Gastroesophageal sphincter (tissue), 4 donors: ENCODE data around the gene LEP. TPM values are rescaled to one million over a fixed set of nuclear protein-coding genes. Genes with fewer than 3 reads are reported as not detected.

Source experiments
- ATAC-seq: fragments of 150-250 bp; one replicate; pipeline ENCODE4 v1.9.1; 2016; ENCODE audit warnings: mild to moderate bottlenecking, moderate library complexity
- H3K27ac ChIP-seq, 4 donors: fragments of 200-600 bp; sonication (generic) in 3 of 4; 1 replicate in 3 of 4; 2 replicates in 1 of 4; pipeline ENCODE4 v1.5.1; 2016 to 2019
- H3K27me3 ChIP-seq: fragments of 200-600 bp; sonication (generic); one replicate; pipeline ENCODE4 v1.5.1; 2019
- H3K36me3 ChIP-seq, 2 donors: fragments of 200-600 bp; sonication (generic); one replicate each; pipeline ENCODE4 v1.5.1; 2019; ENCODE audit warnings: control low read depth in 1 of 2
- H3K4me1 ChIP-seq, 3 donors: fragments of 200-600 bp; sonication (generic); 1 replicate in 2 of 3; 2 replicates in 1 of 3; pipeline ENCODE4 v1.5.1; 2016 to 2019; ENCODE audit warnings: control low read depth in 2 of 3
- H3K4me3 ChIP-seq, 2 donors: fragments of 200-600 bp; sonication (generic); one replicate each; pipeline ENCODE4 v1.5.1; 2019; ENCODE audit warnings: mild to moderate bottlenecking in 1 of 2, moderate library complexity in 1 of 2
- H3K9me3 ChIP-seq, 3 donors: fragments of 200-600 bp; sonication (generic); one replicate each; pipeline ENCODE4 v1.5.1; 2017 to 2019; ENCODE audit warnings: control low read depth in 2 of 3
- CTCF ChIP-seq, 4 experiments: fragments of 200-600 bp in 2 of 4; fragments of 450-650 bp in 2 of 4; sonication (generic) in 1 of 4; IDR thresholded peaks; one replicate each; pipeline ENCODE4 v1.5.1; 2017 to 2019; ENCODE audit warnings: antibody characterized with exemption in 4 of 4, mild to moderate bottlenecking in 2 of 4, moderate library complexity in 2 of 4
- EP300 ChIP-seq: sonication (generic); formaldehyde crosslinking; IDR thresholded peaks from one replicate; pipeline ENCODE4 v1.6.1; 2017; ENCODE audit warnings: antibody characterized with exemption, mild to moderate bottlenecking
- POLR2A ChIP-seq, 2 donors: fragments of 450-650 bp; IDR thresholded peaks; one replicate each; pipeline ENCODE4 v1.6.1; 2017; ENCODE audit warnings: antibody characterized with exemption in 2 of 2, mild to moderate bottlenecking in 2 of 2, moderate library complexity in 1 of 2
- POLR2AphosphoS5 ChIP-seq: sonication (generic); formaldehyde crosslinking; IDR thresholded peaks from one replicate; pipeline ENCODE4 v1.6.1; 2017; ENCODE audit warnings: antibody characterized with exemption
- WGBS, 2 donors: methylation state at CpG; one replicate each; pipeline ENCODE4 v1.1.5; 2018; ENCODE audit warnings: low coverage in 1 of 2; 5-methylcytosine and 5-hydroxymethylcytosine counted together
- total RNA-seq, 4 donors: library from RNA; depleted of rRNA; stranded (reverse); fragments of >200 nt; gene quantifications; one replicate each; pipeline ENCODE4 v1.1.0, GENCODE V29; 2016

The LEP gene
- total RNA-seq, 4 donors from 2014 or later: 0.15 to 6.6 TPM; not detected in 2

GRCh38 chr7:128267595-128267924 is 26.5 kb downstream of the LEP start:
- Histone ChIP-seq H3K4me1 (peaks cover 0 to 36% (median 6%) of the 10 kb centered on the region in 3 donors), H3K27ac (peak overlapping the region in 2 of 4 donors; percentile 51 to 53), H3K4me3 (peak overlapping the region in 1 of 2 donors; percentile 32), H3K36me3 (no peaks in the 10 kb centered on the region), H3K27me3 (peaks cover 36% of the 10 kb centered on the region), H3K9me3 (no peaks in the 10 kb centered on the region)
- no peak for TF ChIP-seq POLR2A (IDR thresholded peaks at IDR 0.05)
- no peak for TF ChIP-seq EP300
- TF ChIP-seq CTCF (IDR thresholded peaks at IDR 0.05): no peak
- no peak for TF ChIP-seq POLR2AphosphoS5
- ATAC-seq: peak; percentile 6
- 0 to 33% methylated on average over 1 to 3 of the region's 4 CpGs for WGBS, 2 donors

GRCh38 chr7:128268233-128268632 is 27.2 kb downstream of the LEP start:
- H3K27me3 ChIP-seq: peaks cover 40% of the 10 kb centered on the region
- no peak overlapping the region for H3K4me3 ChIP-seq
- ATAC-seq: no peak
- H3K36me3 ChIP-seq: no peaks in the 10 kb centered on the region
- 46 to 68% methylated on average over 2 of the region's 2 CpGs for WGBS, 2 donors
- no peak for TF ChIP-seq EP300
- TF ChIP-seq CTCF (IDR thresholded peaks at IDR 0.05): no peak
- TF ChIP-seq POLR2AphosphoS5: no peak
- no peak for TF ChIP-seq POLR2A (IDR thresholded peaks at IDR 0.05)
- H3K27ac ChIP-seq: no peak overlapping the region
- H3K4me1 ChIP-seq: peaks cover 0 to 36% (median 6%) of the 10 kb centered on the region in 3 donors
- H3K9me3 ChIP-seq: no peaks in the 10 kb centered on the region

DNA sequence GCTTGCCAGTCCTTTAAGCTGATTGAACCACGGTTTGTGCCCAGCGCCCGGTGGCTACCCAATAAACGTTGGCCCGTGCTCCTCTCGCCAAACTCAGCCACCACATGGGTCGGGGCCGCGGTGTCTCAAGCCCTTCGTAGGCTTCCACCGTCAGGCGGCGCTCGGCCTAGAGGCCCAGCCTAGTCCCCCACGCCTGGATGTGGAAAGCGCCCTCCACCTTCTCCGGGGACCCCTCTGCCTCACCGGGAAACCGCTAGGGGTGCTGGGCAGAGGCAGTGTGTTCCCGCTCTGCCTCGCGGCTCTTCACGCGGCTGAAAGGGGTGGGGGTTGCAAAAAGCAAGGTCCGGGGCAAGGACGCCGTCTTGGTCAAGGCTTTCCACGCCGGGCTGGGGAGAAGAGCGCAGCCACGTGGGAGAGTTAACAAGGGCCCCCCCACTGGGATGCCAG is 29.8 kb downstream of the LEP start:
- no peak for ATAC-seq
- Histone ChIP-seq H3K27ac (no peak overlapping the region), H3K36me3 (no peaks in the 10 kb centered on the region), H3K4me3 (peak overlapping the region in 1 of 2 donors; percentile 40), H3K9me3 (no peaks in the 10 kb centered on the region), H3K4me1 (peaks cover 0 to 36% (median 6%) of the 10 kb centered on the region in 3 donors), H3K27me3 (peaks cover 40% of the 10 kb centered on the region)
- no peak for TF ChIP-seq CTCF (IDR thresholded peaks at IDR 0.05)
- no peak for TF ChIP-seq POLR2AphosphoS5
- no peak for TF ChIP-seq POLR2A (IDR thresholded peaks at IDR 0.05)
- TF ChIP-seq EP300: no peak
- 0% methylated on average over 1 of the region's 31 CpGs; no CpG with 5 or more reads in 1 of the 2 donors for WGBS, 2 donors

- H3K27me3 ChIP-seq: peaks cover 40% of the 10 kb centered on the region
- ATAC-seq: no peak
- WGBS, 2 donors: no CpG with 5 or more reads among the region's 37 CpGs
- H3K4me1 ChIP-seq: peaks cover 0 to 33% (median 6%) of the 10 kb centered on the region in 3 donors
- H3K9me3 ChIP-seq: no peaks in the 10 kb centered on the region
- TF ChIP-seq POLR2A (IDR thresholded peaks at IDR 0.05) (no peak), CTCF (IDR thresholded peaks at IDR 0.05) (no peak), POLR2AphosphoS5 (no peak), EP300 (no peak)
- H3K27ac ChIP-seq: no peak overlapping the region
- H3K36me3 ChIP-seq: no peaks in the 10 kb centered on the region
- peak overlapping the region in 1 of 2 donors; percentile 40 for H3K4me3 ChIP-seq
Measured at GRCh38 chr7:128271471-128271941, 30.4 kb downstream of the LEP start.

GRCh38 chr7:128271942-128272481 is 30.9 kb downstream of the LEP start:
- no peak for TF ChIP-seq POLR2A (IDR thresholded peaks at IDR 0.05)
- TF ChIP-seq CTCF (IDR thresholded peaks at IDR 0.05): no peak
- no peak for TF ChIP-seq POLR2AphosphoS5
- TF ChIP-seq EP300: no peak
- Histone ChIP-seq H3K36me3 (no peaks in the 10 kb centered on the region), H3K27me3 (peaks cover 40% of the 10 kb centered on the region), H3K27ac (no peak overlapping the region), H3K4me3 (peak overlapping the region in 1 of 2 donors; percentile 40), H3K9me3 (no peaks in the 10 kb centered on the region), H3K4me1 (peaks cover 0 to 28% (median 6%) of the 10 kb centered on the region in 3 donors)
- 4 to 41% methylated on average over 10 to 15 of the region's 30 CpGs for WGBS, 2 donors
- ATAC-seq: no peak
